GM21576 (cell line): ENCODE measurements around the gene SLC2A4RG.

Experiments
- ATAC-seq: cut with Tn5 transposase; IDR thresholded peaks from one replicate; pipeline ENCODE4 v1.9.1; 2021; ENCODE audit warnings: mild to moderate bottlenecking, moderate library complexity; ENCODE audit not compliant: unreplicated experiment

SLC2A4RG gene

GRCh38 chr20:63738687-63739129 lies 868 bp upstream of the SLC2A4RG start:
- ATAC-seq = no peak

DNA sequence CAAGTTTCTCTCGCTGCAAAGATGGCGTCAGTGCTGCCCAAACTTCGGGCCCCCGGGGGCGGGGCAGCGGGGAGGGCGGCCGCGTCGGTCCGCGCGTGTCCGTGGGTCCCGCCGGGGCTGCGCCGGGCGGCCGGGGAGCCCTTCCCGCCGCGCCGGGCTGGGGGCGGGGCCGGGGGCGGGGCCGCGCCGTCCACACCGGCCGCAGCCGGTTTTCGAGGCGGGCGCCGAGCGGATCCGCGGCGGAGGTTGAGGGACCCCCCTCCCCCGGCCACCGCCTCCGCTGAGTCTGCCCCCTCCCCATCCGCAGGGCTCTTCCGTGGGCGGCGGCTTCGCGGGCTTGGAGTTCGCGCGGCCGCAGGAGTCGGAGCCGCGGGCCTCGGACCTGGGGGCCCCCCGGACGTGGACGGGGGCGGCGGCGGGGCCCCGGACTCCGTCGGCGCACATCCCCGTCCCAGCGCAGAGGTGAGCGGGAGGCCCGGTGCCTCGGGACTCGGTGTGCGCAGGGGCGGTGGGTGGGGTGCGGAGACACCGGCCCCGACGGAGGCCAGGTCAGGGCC lies 572 bp downstream of the SLC2A4RG start:
- ATAC-seq = no peak

- no peak for ATAC-seq
Measured at GRCh38 chr20:63740627-63741353, 1.2 kb downstream of the SLC2A4RG start.

- no peak for ATAC-seq
Measured at GRCh38 chr20:63741354-63741675, 1.7 kb downstream of the SLC2A4RG start.

- no peak for ATAC-seq
Measured at GRCh38 chr20:63741676-63742380, 2.3 kb downstream of the SLC2A4RG start.

DNA sequence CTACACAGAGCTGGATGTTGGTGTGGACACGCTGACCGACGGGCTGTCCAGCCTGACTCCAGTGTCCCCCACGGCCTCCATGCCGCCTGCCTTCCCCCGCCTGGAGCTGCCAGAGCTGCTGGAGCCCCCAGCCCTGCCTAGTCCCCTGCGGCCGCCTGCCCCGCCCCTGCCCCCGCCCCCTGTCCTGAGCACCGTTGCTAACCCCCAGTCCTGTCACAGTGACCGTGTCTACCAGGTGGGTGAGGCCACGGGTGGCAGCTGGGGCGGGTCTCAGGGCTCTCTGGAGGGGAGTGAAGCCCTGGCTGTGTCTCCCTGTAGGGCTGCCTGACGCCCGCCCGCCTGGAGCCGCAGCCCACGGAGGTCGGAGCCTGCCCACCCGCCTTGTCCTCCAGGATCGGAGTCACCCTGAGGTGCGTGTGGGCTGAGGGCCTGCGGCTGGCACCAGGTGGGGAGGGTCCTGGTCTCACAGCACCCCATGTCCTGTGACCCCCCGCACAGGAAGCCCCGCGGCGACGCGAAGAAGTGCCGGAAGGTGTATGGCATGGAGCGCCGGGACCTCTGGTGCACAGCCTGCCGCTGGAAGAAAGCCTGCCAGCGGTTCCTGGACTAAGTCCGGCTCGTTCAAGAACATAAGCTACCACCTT lies 2.9 kb downstream of the SLC2A4RG start:
- no peak for ATAC-seq

DNA sequence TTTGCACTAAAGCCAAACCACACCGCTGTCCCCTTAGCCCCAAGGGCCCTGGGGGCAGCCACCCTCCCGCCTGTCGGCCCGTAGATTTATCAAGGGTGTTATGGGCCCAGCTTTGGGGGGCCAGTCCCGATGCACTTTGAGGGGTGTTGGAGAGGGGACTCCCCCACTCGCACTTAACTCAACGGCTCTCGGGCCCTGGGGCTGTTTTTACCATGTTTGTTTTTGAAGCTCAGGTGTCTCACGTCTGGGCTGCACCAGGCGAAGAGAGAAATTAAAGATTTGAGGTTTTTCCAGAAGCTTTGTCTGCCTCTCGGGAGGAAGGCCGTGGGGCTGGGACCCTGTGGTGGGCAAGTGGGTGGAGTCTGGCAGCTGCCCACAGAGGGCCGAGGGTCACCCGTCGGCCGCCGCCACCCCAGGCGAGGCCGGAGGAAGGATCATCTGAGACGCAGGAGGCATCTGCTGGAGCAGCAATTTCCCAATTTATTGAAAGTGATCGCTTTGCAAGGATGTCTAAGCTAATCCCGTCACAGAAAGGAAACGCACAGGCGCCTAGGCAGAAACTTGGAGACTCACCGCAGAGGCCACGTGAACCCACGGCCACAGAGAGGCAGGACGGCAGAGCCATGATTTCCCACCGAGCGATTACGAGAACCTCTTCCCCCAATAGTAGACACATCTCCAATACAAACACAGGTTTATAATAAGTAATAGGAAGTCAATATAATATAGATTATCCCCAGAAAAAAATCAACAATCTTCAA lies 3.8 kb downstream of the SLC2A4RG start:
- ATAC-seq = no peak

DNA sequence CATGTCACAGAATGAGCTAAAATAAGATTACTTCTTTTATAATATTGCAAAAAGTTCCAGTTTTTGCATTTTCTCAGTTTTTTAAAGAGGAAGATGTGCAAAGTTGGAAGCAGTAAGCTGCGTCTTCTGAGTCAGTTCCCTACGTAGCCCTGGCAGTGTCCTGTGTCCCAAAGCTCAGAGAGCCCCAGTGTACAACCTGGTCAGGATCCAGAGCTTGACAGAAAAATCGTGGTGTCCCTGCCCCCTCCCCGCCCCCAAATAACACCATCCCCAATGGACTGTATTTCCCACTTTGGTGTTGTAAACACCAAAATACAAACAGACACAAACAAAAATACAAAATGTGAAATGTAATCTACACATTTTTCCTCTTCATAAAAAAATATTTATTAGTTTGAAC lies 4.6 kb downstream of the SLC2A4RG start:
- ATAC-seq = no peak

DNA sequence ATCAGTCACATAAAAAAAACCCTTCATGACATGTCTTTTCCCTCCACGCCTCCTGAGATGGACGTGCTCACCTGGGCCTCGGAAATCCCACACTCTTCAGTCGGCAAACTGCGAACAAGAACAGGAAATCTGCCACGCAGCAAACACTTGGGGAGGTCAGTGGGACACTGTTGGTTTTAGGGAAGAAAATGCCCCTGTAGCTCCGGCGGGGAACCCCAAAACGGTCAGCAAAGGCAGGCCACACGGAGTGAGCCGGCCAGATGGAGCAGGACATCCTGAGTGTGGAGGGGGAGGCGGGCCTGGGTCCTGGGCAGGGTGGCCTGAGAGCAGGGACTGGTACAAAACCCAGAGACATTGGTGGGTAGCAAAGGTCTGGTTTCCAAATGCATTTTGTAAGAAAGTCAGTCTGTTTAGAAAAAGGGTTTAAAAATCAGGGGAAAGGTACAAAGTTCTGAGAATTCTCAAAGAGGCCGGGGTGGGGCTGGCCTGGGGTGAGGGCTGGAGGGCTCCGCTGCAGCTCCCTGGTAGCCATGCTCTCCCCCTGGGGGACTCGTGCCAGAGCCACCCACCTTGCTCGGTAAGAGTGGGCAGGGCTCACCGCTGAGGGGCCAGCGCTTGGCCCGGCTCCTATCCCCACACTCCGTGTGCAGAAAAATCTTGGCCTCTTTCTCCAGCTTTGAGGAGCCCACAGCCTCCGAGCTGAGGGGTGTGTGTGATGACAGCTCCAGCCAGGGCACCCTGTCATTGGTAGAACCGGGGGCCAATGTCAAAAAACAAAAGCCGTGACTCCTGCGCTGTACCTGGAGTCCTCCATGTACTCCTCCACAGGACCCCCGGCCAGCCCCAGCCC lies 5.2 kb downstream of the SLC2A4RG start:
- no peak for ATAC-seq

GRCh38 chr20:63745424-63745805 lies 5.8 kb downstream of the SLC2A4RG start:
- ATAC-seq = no peak

DNA sequence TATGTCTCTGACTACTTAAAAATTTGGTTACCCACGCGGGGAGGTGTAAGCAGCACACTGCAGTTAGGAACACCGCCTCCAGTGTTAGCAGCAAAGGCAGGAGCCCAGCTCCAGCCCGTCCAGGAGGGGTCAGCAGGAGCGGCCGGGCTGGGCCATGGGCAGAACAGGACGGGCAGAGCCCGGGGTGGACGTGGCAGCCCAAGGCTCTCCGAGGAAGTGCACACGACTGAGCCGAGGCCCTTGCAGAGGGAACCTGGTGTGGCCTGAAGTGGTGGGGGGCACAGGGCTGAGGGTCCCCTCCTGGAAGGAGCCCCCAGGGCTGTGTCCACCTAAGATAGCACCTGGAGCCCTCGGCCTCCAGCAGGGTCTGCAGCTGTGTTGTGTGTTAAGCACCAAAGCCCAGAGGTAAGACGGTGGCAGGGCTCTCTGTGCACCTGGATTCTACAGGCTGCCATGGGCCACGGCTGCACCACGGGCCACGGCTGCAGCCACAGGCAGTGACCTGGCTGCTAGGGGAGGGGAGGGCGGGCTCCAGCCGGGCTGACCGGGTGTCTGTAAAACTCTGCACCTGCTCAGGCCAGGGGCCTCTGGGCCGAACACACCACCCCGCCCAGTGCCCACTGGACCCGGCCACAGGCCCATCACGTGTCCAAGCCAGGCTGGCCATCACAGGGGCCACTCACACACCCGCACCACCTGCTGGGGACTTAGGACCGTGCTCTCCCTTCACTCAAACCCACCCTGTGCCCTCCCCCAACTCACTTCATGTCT lies 6.6 kb downstream of the SLC2A4RG start:
- no peak for ATAC-seq

DNA sequence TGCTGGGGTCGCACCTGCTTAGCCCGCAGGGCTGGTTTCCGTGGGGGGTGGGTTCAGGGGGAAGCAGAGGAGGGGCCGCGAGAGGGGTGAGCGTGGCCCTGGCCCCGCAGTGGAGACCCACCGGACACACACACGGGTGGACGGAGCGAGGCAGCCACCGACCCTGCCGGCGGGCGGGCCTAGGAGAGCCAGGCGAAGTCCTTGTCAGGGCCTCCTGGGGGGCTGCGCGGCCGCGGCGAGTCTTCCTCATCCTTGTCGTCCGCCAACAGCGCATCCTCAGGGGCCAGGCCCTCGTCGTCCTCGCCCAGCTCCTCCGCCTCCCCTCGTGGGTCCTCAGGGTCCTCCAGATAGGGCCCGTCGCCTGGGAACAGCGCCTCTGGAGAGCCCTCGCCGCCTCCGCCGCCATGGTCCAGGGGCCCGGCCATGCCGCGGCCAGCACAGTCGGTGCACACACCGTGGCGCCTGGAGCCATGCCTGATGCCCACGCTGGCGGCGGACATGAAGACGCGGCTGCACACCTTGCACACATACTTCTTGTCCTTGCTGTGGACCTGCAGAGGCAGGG lies 7.3 kb downstream of the SLC2A4RG start:
- ATAC-seq = no peak

GRCh38 chr20:63747622-63748069 lies 8.1 kb downstream of the SLC2A4RG start:
- ATAC-seq = no peak

DNA sequence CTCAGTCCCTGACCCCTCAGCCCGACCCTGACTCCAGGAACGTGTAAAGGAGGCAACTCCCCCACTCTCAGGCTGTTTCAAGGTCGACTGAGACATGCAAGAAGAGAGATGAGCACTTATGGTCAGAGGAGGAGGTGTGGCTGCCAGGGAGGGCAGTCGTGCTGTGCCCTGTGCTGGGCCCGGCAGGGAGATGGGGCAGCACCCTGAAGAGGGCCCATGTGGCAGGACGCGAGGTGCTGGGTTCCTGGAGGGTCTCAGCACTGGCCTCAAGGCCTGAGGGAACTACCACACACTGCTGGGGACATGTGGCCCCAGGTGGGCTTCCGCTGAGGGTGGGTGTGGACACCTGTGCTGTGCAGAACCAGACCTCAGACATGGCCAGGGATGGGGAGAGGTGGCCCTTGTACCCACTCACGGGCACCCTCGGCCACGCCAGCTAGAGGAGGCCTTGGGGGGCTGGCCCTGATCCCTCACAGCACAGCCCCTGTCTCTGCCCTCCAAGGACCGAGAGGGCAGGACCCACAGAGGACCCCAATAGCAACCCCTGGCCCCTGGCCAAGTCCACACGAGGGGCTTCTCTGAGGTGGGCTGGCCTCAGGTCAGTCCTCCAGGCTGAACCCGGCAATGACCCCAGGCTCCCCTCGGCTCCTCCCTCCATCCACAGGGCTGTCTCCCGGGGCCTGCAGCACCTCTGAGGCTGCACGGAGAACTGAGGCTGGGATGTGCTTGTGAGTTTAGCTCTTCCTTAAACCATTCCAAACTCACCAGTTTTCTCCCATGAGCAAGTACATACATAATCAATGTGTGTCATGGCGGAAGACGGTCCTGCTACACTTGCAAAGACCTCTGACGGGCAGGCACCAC lies 8.7 kb downstream of the SLC2A4RG start:
- no peak for ATAC-seq

DNA sequence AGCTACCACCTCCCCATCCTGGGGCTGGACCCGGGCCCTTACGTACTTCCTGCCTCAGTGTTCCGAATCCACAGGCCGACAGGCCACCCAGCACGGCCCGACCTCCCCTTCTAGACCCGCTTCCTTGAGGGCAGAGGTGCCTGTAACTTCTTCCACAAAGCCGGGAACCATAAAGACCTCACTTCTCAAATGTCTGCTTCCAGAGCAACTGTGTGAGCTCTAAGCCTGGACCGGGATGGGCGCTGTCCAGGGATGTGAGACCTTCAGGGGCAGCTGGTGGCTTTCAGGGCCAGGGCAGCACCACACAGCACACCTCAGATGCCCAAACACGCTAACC lies 9.3 kb downstream of the SLC2A4RG start:
- ATAC-seq = no peak

- no peak for ATAC-seq
Measured at GRCh38 chr20:63749597-63750508, 10.3 kb downstream of the SLC2A4RG start.

GRCh38 chr20:63750807-63751470 lies 11.4 kb downstream of the SLC2A4RG start:
- ATAC-seq = no peak
